Activated CD4-positive, alpha-beta T cell treated with anti-CD3 and anti-CD28 coated beads, Interleukin-2, amount 50 U/mL, for 24 hours (primary cell): Measurements from ENCODE around the gene NCOA4.
A peak's percentile ranks its signal among the peaks of the same experiment; 100 is the strongest.
"Not testable (repeated sequence)": the region's sequence is repeated elsewhere in the genome, so short reads cannot be mapped to it uniquely, and the experiment has no call there.

Experiments used
- DNase-seq, 2 donors: peaks; one replicate each; pipeline ENCODE4 v3.0.0-alpha.2; 2020; ENCODE audit warnings: low read depth in 1 of 2, low spot score in 1 of 2

The NCOA4 gene

GRCh38 chr10:45985590-45985989, 44.8 kb downstream of the NCOA4 start:
- DNase-seq: not testable (repeated sequence)

- DNase-seq: not testable (repeated sequence)
Measured at GRCh38 chr10:45984473-45984872, 46.0 kb downstream of the NCOA4 start.

GRCh38 chr10:45983538-45984186, 46.8 kb downstream of the NCOA4 start:
- not testable (repeated sequence) for DNase-seq

- DNase-seq: not testable (repeated sequence)
Measured at GRCh38 chr10:45981367-45981766, 49.1 kb downstream of the NCOA4 start.

GRCh38 chr10:45978554-45978953, 51.9 kb downstream of the NCOA4 start:
- DNase-seq: not testable (repeated sequence)

- not testable (repeated sequence) for DNase-seq
Measured at GRCh38 chr10:45974041-45974440, 56.4 kb downstream of the NCOA4 start.

- not testable (repeated sequence) for DNase-seq
Measured at GRCh38 chr10:45972813-45973169, 57.6 kb downstream of the NCOA4 start.

GRCh38 chr10:45972106-45972812, 58.2 kb downstream of the NCOA4 start, which contains the start of gene TIMM23:
Gene TIMM23, plus strand, starts transcription at chr10:45972489. Its CDS starts 136 bp downstream, at chr10:45972625.
- DNase-seq: peak; percentile 74 to 83

GRCh38 chr10:45971742-45972105, 58.7 kb downstream of the NCOA4 start:
- DNase-seq: not testable (repeated sequence)

GRCh38 chr10:45971019-45971418, 59.4 kb downstream of the NCOA4 start:
- not testable (repeated sequence) for DNase-seq

- not testable (repeated sequence) for DNase-seq
Measured at GRCh38 chr10:45962686-45963452, 67.6 kb downstream of the NCOA4 start.

GRCh38 chr10:45957928-45958327, 72.5 kb downstream of the NCOA4 start:
- not testable (repeated sequence) for DNase-seq

- DNase-seq: not testable (repeated sequence)
Measured at GRCh38 chr10:45956634-45957033, 73.8 kb downstream of the NCOA4 start.
